HT-29 (cell line): ENCODE results near the gene RABL2A. TPM values are rescaled to one million over a fixed set of nuclear protein-coding genes. Genes with fewer than 3 reads are reported as not detected.
"Not testable (repeated sequence)": the region's sequence is repeated elsewhere in the genome, so short reads cannot be mapped to it uniquely, and the experiment has no call there.

Experiments used
- DNase-seq: peaks from one replicate; pipeline ENCODE4 v3.0.0-alpha.2; 2015; ENCODE audit warnings: low spot score
- small RNA-seq: library from RNA; depleted of rRNA; stranded (forward); fragments of <200 nt; gene quantifications from one replicate; pipeline ENCODE3, GENCODE V24; 2014
- total RNA-seq: library from RNA; depleted of rRNA; stranded (reverse); fragments of >200 nt; shearing (Covaris generic); gene quantifications from 2 replicates; pipeline ENCODE4 v1.2.3, GENCODE V29; 2014; rRNA removed

The RABL2A gene
- total RNA-seq, 1 experiment from 2014 or later: 4.3 TPM

DNA sequence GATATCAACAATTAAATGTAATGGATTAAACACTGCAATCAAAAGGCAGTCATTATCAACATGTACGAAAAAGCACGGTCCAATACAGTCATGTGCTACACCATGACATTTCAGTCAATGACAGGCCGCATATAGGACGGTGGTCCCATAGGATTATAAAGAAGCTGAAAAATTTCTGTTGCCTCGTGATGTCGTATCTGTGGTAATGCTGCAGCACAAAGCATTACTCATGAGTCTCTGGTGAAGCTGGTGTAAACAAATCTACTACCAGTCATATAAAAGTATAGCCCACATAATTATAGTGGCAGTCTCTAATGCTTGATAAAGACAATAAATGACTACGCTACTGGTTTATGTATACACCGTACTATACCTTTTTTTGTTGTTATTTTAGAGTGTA is 58.4 kb downstream of the RABL2A start:
- DNase-seq: no peak

DNA sequence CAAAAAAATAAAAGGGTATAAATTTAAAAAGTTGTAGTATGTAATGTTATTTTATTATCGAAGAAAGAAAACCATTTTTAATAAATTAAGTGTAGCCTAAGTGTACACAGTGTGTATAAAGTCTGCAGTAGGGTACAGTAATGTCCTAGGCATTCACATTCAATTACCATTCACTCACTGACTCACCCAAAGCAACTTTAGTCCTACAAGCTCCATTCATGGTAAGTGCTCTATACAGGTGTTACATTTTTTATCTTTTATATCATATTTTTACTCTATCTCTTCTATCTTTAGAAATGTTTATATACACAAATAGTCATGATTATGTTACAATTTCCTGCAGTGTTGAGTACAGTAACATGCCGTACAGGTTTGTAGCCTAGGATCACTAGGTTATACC is 59.5 kb downstream of the RABL2A start:
- DNase-seq: no peak

DNA sequence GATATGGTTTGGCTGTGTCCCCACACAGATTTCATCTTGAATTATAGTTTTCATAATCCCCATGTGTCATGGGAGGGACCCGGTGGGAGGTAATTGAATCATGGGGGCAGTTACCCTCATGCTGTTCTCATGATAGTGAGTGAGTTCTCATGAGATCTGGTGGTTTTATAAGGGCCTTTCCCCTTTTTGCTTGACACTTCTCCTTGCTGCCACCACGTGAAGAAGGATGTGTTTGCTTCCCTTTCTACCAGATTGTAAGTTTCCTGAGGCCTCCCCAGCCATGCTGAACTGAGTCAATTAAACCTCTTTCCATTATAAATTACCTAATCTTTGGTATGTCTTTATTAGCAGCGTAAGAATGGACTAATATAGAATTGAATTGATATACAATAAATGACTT is 63.8 kb downstream of the RABL2A start:
- DNase-seq: not testable (repeated sequence)

Small RNA genes lying within 50 kb of the gene (small RNA-seq; reads per million reads assigned to genes)
- gene MIR1302-3 (not detected), gene RNU6-744P (not detected)

Other genes with a start within 250 kb of the RABL2A start
- 23.9 and 25.7 TPM in 2 replicates for gene ZNG1B, start 189.6 kb upstream of the RABL2A start, total RNA-seq
- not detected in 2 replicates for gene FOXD4L1, start 128.6 kb upstream of the RABL2A start, total RNA-seq
- gene SLC35F5, start 129.4 kb downstream of the RABL2A start, total RNA-seq: 39.6 and 40.2 TPM in 2 replicates